IPS-18c (cell line): Measurements from ENCODE around the gene GPR89B.
"Not testable (repeated sequence)": the region's sequence is repeated elsewhere in the genome, so short reads cannot be mapped to it uniquely, and the experiment has no call there.

Source experiments
- H3K4me3 ChIP-seq: 2 replicates; pipeline ENCODE4 v1.7.0; 2013; ENCODE audit warnings: low read depth, mild to moderate bottlenecking, low read length, moderate library complexity; ENCODE audit not compliant: insufficient read depth
- H3K9me3 ChIP-seq: one replicate; pipeline ENCODE4 v1.6.1; 2013; ENCODE audit warnings: mild to moderate bottlenecking, low read length, moderate library complexity; ENCODE audit not compliant: control insufficient read depth, insufficient read depth

GPR89B gene

DNA sequence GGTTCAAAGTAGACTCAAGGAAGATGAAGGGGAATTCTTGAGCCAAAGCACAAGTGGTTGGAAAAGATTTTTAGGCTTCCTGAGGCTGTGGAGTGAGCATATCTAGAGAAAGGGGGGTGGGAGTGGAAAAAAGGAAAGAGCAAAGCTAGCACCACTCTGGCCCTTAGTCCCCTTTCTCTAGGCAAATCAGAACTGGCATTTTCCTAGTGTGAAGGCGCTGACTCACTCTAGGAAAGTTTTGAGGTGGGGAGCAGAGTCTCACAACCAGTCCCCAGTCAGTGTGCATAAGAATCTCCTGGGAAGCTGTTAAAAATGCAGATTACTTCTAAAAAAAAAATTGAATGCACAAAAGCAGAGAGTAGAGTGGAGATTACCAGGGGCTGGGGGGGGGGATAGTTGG, 3.4 kb upstream of the GPR89B start:
- Histone ChIP-seq H3K9me3 (no peaks in the 10 kb centered on the region), H3K4me3 (no peak overlapping the region)

DNA sequence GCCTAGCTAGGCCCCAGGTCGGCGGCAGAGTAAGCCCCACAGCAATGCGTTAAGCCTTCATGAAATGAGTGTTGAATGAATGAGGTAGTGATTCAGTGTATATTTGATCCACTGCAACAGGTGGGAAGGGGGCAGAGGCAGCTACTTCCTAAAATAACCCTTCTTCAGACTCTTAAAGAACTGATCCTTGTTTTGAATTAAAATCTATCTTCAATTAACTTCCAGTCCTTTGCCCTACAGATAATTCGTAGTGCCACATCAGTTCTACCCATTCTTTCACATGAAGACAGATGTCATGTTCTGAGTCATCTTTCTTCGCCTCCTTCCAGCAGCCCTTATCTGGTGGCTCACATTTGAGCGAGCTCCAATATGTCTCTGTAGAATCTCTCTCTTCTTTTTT, 1.0 kb upstream of the GPR89B start:
- not testable (repeated sequence) for H3K9me3 ChIP-seq, H3K4me3 ChIP-seq

DNA sequence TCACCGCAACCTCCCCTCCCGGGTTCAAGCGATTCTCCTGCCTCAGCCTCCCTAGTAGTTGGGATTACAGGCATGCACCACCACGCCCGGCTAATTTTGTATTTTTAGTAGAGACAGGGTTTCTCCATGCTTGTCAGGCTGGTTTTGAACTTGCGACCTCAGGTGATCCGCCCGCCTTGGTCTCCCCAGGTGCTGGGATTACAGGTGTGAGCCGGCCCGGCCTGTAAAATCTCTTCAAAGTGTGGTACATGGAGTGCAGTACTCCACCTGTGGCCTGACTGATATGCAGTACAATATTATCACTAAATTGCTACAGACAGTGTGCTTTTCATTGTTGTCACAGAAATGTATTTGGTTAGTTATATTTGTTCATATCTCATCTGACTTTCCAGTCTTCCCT, 531 bp upstream of the GPR89B start:
- not testable (repeated sequence) for H3K9me3 ChIP-seq, H3K4me3 ChIP-seq

DNA sequence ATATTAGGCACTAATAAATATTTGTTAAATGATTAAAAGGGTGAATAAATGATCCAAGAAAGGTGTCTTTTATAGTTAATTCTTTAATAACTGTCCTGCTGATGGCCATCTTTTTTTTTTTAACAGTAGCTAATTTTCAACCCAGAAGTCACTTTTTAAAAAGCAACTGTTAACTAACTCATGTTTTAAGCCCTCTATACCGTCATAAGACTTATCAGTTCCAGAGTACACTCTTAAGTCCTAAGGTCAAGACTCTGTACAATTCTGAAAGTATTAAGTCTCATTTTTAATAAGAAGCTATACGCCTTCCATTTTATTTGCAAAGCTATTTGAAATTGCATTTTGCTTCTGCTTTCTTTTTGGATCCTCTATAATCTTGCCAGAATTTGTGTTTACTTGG, 2.9 kb downstream of the GPR89B start:
- not testable (repeated sequence) for H3K4me3 ChIP-seq, H3K9me3 ChIP-seq

DNA sequence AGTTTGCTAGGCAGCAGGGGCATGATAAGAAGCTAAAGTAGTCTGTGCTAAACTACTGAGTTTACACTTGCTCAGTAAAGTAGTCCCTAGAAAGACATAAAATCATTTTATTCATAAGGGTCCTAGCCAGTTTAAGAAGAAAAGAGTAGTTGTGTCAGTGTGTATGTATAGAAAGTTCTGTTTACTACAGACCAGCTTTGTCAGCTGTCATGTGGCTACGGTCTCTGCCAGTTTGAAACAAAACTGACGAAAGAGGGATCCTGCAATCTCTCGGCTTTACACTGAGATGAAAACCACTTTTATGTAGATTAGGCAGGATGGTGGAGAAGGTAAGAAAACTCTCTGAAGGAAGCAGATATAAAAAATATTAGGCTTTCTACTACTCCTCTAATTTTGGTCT, 7.1 kb downstream of the GPR89B start:
- not testable (repeated sequence) for H3K9me3 ChIP-seq, H3K4me3 ChIP-seq

DNA sequence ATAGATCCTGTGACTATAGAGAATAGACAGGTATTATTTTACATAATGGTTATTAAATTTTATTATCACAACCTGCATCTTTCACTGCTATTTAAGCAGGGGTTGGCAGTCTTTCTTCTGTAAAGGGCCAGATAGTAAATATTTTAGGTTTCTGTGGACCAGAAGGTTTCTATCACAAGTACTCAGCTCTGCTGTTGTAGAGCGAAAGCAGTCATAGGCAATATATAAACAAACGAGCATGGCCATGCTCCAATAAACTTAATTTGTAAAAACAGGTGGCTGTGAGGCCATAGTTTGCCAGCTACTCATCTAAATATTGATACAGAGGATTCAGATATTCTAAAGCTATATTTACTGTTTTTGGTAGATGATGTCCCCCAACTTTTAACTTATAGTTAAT, 12.2 kb downstream of the GPR89B start:
- H3K4me3 ChIP-seq, H3K9me3 ChIP-seq: not testable (repeated sequence)

DNA sequence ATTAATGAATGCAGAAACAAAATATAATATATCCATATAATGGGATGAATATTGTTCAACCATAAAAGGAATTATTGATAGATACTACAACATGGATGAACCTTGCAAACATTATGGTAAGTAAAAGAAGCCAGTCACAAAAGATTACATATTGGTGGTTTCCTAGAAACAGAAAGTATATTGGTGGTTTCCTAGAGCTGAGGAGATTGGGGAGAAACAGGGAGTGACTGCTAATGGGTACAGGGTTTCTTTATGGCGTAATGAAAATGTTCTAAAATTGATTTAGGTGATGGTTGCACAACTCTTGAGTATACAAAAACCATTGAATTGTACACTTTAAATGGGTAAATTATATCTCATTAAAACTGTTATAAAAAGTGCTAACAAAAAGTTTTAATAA, 14.3 kb downstream of the GPR89B start:
- not testable (repeated sequence) for H3K4me3 ChIP-seq, H3K9me3 ChIP-seq

DNA sequence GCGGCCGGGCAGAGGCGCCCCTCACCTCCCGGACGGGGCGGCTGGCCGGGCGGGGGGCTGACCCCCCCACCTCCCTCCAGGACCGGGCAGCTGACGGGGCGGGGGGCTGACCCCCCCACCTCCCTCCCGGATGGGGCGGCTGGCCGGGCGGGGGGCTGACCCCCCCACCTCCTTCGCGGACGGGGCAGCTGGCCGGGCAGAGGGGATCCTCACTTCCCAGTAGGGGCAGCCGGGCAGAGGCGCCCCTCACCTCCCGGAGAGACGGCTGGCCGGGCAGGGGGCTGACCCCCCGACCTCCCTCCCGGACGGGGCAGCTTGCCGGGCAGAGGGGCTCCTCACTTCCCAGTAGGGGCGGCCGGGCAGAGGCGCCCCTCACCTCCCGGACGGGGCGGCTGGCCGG, 21.3 kb downstream of the GPR89B start:
- H3K4me3 ChIP-seq, H3K9me3 ChIP-seq: not testable (repeated sequence)

DNA sequence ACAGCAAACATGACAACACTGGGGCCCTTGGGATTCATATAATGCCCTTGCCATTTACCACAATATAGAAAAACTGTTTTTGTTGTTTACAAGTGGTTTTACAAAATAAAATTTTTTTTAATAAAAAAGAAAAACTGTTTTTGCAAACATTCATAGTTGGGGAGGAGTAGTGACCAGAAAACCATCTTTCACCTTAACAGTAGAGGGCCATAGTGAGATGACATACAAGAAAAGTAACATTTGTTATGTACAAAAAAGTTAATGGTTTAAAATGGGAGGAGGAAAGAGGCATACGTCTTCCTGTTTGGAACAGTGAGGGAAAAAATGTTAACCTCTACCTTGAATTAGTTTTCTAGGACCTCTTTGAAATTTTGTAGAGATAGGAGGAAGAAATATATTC, 30.7 kb downstream of the GPR89B start:
- H3K9me3 ChIP-seq, H3K4me3 ChIP-seq: not testable (repeated sequence)

DNA sequence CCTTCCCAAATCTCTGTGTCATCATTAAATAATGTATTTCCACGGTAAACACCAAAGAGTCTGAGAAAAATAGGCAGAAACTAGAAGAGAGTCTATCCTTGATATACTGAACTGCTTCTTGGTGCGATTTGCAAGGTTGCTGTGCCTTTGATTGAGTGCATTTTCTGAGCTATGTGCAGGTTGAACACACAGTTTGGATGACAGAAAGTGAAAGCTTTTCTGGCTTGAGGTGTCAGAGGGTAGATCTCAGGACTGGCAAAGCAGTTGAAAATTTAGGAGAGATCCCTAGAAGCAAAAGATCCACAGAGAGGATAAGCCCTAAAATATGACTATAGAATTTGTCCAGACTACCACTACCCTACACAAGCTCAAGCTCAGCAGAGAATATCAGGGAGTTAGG, 31.5 kb downstream of the GPR89B start:
- not testable (repeated sequence) for H3K9me3 ChIP-seq, H3K4me3 ChIP-seq

DNA sequence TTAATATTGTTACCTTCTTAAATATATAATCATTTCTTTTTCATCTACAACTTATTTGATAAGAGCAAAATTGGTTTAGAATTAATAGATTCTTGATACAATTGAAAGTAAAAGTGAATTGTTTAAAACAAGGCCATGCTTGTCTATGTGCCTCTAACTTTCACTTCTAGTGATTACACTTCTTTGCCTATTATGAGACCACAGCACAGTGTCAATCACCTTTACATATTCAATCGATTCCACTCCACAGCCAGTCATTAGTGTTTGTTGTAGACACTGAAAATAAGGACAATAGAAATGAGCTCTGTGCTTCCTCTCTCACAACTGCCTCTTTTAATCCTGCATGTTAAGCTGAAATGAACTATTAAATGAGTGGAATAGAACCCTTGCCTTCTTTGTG, 36.4 kb downstream of the GPR89B start:
- not testable (repeated sequence) for H3K4me3 ChIP-seq, H3K9me3 ChIP-seq

DNA sequence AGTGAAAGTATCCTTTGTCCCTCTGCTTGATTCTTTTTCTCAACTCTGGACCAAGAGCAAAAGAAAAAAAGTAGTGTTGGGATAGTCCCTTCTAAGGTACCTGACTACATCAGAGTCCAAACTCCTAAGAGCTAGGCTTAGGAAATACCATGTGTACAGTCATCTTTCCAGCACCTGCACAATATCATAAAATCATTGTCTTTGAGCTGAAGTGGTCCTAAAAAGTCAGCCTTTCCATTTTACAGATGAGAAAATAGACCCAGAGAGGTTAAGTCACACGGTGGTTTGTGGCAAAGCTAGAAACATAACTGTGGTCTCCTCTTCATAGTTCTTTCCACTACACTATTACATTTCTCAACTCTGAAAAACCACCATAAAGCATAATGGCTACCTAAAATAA, 38.4 kb downstream of the GPR89B start:
- H3K9me3 ChIP-seq, H3K4me3 ChIP-seq: not testable (repeated sequence)

DNA sequence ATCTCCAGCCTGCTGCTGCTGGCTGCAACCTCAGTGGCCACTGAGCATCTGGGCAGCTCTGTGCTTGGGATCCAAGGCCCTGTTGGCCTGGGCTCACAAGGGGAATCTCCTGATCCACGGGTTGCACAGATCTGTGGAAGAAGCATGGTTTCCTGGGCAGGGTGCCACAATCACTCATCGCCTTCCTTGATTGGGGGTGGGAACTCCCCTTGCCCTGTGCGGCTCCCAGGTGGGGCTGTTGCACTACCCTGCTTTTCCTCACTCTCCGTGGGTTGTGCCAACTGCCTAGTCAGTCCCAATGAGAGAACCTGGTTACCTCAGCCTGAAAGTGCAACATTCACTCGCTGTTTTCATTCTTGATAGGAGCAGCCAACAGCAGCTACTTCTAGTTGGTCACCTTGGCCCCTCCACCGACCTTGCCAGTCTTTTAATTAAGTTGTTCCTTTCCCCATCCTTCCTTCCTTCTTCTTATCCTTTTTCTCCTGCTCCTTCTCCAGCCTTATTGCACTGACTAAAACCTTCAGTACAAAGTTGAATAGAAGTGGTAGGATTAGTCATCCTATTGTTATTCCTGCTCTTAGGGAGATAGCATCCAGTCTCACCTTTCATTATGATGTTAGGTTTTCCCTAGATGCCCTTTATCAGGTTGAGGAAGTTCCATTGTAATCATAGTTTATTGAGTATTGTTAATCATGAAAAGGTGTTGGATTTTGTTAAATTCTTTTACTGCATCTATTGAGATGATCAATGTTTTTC, 50.9 kb downstream of the GPR89B start:
- not testable (repeated sequence) for H3K4me3 ChIP-seq, H3K9me3 ChIP-seq

DNA sequence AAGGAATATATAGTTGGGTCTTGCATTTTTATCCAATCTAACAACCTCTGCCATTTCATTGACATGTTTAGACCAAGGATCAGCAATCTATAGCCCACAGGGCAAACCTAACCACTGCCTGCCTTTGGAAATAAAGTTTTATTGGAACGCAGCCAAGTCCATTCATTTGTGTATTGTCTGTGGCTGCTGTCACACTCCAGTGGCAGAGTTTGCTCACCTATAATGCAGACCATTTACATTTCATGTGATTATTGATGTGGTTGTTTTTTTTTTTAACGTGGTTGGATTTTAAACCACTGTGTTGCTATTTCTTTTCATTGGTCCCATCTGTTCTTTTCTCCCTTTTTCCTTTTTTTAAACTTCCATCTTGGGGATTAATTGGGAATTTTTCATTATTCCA, 57.2 kb downstream of the GPR89B start:
- not testable (repeated sequence) for H3K9me3 ChIP-seq, H3K4me3 ChIP-seq

DNA sequence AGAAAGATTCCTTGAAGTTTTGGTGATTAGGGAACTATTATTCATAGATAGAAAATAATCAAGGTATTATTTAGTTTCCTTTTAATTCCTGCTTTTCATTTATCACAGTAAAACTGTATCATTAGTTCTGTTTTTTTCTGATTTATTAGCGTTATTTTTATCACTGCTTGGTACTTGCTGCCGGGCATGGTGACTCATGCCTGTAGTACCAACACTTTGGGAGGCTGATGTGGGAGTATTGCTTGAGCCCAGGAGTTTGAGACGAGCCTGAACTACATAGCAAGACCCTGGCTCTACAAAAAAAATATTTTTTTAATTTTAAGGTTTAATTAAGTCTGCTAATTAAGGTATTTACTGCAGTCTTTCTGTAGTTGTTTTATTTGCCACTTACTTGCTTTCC, 59.7 kb downstream of the GPR89B start:
- not testable (repeated sequence) for H3K4me3 ChIP-seq, H3K9me3 ChIP-seq

DNA sequence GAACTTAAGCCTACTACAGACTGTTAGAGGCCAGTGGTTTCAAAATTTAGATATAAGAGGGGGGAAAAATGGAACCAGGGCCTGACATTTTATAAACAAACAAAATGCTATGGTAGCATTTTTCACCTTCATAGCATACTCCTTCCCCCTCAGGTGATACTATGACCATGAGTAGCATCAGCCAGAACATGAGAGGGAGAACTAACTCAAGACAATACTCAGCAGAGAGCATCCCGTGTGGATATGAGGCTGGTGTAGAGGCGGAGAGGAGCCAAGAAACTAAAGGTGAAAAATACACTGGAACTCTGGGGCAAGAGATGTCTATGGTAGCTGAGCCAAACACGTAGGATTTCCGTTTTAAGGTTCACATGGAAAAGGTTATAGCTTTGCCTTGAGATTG, 64.7 kb downstream of the GPR89B start:
- H3K9me3 ChIP-seq, H3K4me3 ChIP-seq: not testable (repeated sequence)

DNA sequence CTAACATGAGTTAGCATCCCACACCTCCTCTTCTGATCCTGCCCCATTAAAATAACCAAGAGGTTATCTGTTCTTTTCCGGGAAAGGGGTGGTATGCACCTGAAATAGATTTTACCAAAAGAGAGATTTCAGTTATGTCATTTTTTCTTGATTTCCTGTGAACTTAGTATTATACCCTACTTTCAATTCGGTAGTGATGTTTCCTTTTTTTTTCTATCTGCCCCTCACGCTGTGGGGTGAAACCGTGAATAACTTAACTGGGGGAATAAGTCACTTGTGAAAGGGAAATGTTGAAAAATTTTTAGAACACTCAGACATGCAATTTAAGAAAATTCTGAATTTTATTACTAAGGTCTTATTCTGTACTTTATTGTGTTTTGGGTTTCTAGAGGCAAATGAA, 65.2 kb downstream of the GPR89B start:
- not testable (repeated sequence) for H3K9me3 ChIP-seq, H3K4me3 ChIP-seq

DNA sequence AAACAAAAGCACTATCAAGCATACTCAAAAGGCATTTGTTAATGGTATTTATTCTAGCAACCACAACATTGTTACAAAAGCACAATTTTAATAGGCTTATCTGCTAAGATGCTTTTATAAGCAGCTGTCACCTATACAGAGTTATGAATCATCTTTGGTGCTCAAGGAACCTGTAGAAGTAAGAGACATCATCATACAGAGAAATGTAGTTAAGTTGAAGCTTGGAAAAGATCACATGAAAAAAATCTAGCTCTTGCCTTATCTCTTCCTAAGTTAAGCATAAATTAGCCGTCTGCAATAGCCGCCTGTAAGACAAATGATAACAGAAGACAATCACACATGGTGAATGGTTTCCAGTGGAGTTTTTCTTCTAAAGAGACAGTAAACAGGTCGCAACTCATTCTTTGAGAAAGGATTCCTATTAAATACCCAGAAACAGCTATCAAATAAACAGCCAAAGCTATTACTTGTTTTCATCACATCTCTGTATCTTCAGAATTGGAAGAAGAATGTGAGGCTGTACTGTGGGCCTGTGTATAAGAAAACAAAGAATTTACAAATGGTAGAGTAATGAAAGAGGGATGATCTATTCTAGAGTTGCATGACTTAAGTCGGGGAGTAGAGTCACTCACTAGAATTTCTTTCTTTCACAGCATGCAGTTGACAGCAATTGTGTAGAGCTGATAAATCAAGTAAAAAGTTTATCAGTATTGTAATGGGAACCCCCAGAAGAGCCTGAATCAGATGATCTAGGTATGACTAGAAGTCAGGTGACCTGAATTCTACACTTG, 65.8 kb downstream of the GPR89B start:
- H3K4me3 ChIP-seq, H3K9me3 ChIP-seq: not testable (repeated sequence)

DNA sequence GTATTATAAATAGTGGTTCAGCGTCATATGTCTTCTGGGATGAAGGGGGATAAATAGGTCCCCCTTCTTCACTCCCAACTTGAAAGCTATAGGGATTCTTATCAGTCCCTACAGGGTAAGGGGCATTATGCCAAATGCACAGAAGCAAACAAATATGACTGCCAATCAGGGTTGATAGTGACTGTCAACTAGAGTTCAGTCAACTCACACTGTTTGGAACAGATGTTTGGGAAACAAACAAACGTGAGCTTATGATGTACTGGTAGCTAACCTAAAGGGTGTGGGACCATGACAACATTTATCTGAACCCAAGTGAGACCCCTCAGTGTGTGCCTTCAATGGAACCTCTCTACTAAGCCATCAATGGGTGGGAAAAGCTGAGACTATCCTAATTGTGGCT, 67.9 kb downstream of the GPR89B start:
- not testable (repeated sequence) for H3K9me3 ChIP-seq

More for the DNA sequence above, 67.9 kb downstream of the GPR89B start:
- not testable (repeated sequence) for H3K4me3 ChIP-seq
